ENCODE data around the gene ABCC5.

DNA sequence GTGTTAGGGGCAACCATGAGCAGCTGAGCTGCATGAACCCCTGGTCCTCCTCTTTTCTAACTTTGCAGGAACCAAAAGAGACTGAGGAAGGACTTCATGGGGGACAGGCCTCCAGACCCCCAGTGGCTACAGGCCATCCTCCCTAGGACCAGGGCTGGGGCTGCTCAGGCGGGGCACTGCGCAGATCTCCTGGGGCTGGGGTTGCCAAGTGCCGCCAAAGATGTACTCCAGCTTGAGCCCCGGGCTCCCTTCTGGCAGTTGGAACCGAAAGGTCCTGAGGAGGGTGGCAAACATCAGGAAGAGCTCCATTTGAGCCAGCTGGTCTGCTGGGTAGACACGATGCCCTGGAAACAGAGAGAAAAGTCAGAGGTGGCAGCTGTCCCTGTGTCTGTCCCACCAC is 121.9 kb downstream of the ABCC5 start:
- TF ChIP-seq POLR2AphosphoS5 (IDR thresholded peaks at IDR 0.05; ENCODE audit: borderline replicate concordance, low read depth, low read length), result no peak
- TF ChIP-seq EZH2 (IDR thresholded peaks at IDR 0.05), result no peak

Data from SK-N-MC (cell line).